ENCODE results near the gene ERG.

Gene ERG

DNA sequence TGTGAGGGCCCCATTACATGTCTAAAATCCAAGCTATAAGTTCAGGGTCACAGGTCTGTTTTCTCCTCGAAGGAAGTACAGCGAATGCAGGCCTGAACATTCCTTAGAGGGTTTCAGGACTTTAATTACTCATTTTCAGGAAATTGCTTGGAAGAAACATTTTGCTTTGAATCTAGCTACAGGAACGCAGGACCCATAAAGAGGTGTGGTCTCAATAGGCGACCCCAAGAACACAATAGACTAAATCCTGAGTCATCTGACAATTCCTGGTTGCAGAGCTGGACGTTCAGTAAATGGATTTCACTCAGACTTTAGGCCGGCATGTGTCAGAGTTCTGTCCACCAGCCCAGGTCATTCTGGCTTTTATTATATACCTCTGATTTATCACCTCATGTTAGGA is 1.0 kb upstream of the ERG start:
- no peak for DNase-seq (ENCODE audit: low read depth)

DNA sequence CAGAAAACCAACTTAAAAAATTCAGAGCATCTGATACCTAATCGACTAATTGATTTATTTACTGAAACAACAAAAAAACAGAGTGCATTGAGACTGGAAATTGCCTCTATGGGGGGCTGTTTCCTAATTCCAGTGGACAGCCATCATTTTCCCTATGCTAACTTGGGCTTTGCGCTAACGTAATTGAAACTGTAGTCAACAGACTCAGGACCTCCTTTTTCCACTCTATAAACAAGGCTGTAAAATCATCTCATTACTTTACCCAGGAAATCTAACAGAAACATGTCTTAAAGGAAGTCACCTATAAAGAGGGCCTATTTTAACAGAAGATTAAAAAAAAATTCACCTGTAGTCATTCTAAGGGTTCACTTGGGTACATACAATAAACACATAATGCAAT is 2.1 kb downstream of the ERG start:
- DNase-seq (ENCODE audit: low read depth), result no peak

DNA sequence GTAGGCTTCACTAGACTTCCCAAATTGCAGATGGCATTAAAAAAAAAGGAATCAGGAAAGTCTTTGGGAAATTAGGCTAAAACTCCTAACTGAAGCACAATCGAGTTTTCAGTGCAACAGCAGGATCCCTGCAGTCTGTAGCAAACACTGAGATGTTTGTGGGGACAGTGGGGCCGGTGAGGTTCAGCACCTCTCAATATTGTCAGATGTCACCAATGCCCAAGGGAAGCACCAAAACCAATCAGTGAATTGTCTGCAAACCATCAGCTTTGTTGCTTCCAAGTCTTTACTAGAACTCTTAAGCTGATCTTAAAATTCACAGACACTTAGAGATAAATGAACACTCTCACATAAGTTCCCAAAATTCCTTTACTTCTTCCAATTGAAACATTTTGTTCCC is 2.6 kb downstream of the ERG start:
- DNase-seq (ENCODE audit: low read depth), result no peak

DNA sequence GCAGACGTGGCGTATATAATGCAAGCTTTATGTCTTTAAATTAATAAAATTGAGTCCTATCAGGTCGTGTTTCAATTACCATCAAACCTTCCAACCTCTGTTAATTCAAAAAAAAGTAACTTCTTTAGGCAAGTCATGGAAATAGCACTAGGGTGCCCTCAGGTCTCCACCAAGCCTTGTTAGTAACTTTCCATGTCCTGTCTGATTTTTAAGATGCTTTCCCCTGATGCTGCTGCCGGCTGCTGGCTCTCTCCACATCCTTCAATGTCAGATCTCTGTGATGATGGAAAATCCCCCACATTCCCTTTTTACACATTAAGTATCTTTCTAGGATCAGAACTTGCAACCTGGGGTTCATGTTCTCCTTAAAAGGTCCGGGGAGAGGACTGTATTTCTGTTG is 3.0 kb downstream of the ERG start:
- DNase-seq (ENCODE audit: low read depth), result no peak

DNA sequence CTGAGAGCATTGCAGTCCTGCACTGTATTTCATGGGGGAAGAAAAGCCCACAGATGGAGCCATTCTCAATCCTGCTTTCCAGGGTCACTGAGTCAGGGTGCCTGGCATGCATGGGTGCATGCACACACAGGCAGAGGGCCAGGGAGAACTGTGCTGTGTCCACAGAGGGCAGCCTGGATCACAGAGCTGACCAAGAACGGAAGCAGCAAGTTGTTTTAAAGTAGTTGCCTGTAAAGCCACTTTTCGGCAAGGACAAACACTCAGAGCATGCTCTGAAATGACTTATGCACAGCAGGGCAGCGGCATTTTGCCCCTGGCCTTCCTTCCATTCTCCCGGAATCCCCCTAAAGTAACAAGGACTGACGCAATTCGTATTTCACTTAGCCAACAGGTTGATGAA is 3.6 kb downstream of the ERG start:
- no peak for DNase-seq (ENCODE audit: low read depth)

DNA sequence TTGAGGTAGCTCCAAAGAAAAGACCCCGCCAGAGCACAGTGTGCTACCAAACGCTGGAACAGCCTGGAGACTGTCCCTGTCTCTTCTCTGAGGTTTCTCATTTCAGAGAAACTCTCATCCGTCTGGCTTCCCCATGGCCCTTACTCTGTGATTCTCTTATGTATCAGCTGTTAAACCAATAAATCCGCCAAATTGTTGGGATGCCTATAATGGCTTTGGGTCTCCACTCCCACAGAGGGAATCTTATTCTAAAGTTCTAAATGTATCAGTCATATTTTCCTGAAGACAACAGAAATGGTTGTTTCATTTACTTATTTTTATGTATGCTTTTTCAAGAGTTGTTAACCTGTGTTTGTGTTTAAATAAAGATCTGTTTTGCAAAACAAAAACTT is 4.0 kb downstream of the ERG start:
- no peak for DNase-seq (ENCODE audit: low read depth)

DNA sequence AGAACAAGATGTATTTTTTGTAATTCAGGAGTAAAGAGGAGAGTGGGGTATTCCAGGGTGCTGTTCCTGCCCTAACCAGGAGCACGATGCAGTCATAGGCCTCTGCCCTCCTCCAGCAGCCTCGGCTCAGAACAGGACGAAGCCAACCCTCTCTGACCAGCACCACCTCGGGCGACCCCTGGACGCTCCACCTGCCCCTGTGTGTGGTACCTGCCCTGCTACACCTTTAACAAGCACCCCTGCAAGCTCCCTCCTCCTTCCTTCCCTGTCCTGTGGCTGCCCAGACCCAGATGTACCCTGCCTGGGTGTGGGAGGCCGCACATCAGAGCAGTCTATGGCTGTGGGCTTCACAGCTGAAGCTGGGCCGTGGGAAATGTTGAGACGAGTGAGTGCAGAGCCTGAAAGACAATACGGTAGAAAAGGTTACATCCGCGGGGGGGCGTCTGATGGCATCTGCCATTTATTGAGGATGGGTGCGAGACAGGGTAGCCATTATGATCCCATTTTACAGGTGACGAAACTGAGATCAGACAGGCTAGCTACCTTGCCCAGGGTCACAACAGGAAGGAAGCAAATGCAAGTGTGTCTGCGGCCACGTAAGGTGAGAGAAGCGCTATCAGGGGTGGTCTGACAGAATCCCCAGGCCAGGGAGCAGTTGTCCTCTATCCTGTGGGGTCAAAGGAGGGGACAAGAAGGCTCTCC is 4.6 kb downstream of the ERG start:
- DNase-seq (ENCODE audit: low read depth), result no peak

DNA sequence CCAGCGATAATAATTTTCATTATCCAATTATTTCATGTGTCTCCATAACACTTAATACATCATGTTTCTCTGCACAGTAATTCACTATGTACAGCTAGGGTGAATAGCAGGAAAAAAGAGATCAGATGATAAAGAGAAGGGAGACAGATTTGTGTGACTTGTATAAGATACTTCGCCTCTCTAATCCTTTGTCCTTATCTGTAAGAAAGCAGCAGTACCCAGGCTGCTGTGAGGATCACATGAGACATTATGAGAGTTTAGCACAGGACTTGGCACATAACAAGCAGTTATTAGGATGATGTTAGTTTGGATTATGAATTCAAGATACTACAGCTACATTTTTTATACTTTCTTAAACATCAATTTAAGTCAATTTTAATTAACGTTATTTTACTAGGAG is 6.3 kb downstream of the ERG start:
- DNase-seq (ENCODE audit: low read depth), result no peak

DNA sequence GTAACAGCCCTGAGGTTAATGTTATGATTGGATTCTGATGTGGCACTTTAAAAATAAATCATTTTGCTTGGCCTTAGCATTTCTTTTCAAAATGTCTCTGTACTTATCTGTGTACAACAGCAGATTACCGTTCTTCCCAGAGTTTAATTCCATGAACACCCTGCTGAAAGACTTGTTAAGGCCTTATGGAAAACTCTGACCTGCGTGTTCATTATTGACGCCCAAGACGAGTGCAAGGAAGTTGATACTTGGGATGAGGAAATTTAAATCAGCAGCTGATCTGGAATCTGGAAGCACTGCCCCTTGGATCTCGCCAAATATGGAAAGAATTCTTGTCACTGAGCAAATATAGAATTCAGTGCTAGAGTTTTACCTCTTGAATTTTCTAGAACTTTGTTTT is 6.7 kb downstream of the ERG start:
- no peak for DNase-seq (ENCODE audit: low read depth)

DNA sequence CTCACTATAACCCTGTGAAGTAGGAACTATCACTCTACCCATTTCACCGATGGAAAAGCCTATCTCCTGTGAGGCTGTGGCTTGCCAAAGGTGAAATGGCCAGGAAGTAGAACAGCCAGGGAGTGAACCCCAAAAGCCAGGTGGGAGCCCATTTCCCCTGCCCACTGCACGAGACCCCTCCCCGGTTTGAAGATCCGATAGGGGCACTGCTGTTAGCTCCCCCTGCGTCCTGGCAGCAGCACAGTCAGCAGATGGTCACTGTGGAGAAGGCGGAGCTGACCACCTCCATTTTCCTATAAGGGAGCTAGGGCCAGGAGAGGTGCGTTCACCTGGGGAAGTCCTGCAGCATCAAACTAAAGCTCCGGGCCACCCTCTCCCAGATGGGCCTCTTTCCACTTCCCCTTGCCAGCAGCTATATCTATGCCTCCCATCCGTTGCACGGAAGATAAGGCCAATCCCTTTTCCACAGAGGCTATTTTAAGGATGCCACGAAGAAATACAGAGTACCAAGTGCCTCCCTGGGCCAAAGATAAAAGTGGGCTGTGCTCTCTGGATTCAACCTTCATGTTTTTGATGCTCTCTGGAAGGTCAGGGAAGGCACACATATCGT is 7.8 kb downstream of the ERG start:
- no peak for DNase-seq (ENCODE audit: low read depth)

DNA sequence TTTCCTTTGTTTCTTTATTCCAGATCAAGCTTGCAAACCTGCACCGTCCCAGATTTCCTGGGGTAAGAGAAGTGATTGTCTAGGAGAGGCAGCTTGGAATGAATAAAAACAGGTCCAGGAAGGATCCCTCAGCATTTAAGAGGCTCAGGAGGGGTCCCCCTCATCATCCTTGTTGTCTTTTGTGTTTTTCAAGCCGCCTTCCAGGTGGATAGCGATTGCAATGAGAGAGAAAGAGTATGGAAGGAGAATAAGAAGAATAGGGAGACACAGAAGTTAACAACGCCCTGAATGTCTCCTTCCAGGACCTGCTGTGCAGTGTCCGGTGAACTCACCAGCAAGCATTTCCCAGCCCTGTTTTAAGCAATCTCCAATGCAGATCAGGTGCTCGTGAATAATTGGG is 8.5 kb downstream of the ERG start:
- no peak for DNase-seq (ENCODE audit: low read depth)

DNA sequence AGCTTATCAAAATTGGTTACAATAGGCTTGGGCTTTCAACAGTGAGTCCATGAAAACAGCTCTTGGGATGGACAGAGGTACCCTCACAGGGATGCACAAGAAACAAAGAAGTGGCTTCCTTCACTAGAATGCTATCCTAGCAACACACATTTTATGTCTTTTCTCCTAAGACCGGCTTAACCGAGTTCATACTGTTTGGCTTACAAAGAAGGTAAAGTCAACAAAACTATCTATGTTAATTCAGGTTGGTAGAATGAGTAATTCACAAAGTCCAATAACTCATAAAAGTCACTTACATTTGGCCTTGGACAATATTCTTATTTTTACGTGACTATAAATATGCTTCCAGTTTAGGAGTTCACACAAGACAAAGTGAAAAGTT is 9.0 kb downstream of the ERG start:
- no peak for DNase-seq (ENCODE audit: low read depth)

DNA sequence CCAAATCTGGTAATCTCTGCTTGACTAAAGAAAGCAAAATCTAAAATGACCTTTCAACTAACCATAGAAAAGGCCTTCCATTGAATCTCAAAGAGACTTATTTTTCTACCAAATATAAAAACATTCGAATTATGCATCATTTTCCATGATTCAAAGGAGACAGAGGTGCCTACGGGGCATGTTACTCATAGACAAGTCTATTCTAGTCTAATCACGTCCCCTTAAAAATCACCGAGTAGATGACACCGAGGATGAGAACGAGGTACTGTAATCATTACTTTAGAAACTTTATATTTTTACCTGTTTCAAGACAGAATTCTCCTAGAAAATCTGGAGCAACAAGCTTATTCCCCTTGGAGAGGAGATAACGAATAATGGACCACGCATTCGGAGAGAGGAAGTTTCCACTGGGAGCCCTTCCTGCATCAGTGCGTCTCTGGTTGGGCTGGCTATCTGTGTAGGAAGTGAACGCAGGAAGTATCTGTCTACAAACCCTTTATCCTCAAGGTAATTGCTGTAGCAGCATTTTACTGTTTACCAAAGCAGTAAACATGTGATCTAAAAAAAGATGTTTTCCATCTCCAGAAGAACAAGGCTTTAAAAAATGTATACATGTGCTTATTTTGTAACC is 9.5 kb downstream of the ERG start:
- DNase-seq (ENCODE audit: low read depth), result no peak

DNA sequence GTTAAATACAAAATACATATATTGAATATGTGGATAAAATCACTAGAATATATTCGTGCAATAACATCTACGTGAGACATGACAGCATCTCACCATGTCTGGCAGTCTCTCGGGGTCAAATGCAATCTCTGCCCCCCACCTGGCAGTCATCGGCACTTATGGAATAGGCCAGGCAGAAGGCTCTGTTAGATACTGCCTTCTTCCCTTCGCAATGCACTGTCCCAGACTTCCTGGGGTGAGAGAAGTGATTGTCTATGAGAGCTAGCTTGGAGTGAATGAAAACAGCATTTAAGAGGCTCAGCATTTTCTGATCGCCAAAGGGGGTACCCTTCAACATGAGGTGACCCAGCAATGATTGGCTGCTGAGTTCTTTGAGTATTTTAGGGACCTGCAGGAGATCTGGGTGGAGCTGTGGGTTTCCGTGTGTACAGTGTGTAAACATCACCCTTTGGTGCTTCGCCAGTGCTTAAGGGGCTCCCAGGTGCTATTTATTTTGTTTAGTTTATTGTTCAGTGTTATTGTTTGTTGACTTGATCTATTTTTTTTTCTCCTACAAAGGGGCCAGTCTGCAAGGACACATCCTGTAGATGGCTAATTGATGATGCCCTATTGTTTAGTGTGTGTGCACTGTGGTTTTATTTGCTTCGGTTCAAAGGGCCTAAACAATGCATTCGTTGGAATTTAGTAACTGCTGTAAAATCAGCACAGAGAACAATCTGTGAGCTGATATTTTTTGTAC is 10.2 kb downstream of the ERG start:
- no peak for DNase-seq (ENCODE audit: low read depth)

DNA sequence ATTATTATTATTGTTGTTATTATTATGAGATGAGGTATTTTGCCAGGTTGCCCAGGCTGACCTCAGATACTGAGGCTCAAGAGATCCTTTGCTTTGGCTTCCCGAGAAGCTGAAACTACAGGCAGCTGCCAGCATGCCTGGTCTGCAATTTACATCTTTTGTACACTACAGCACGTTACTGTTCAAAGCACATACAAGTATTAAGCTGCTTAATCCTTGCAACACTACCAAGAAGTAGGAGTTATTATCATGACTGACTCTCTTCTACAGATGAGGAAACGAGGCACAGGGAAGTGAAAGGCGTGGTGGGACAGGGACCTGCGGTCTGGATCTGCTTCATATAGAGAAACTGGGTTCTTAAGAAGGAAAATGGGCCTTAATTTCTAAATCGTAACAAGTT is 11.6 kb downstream of the ERG start:
- DNase-seq (ENCODE audit: low read depth), result no peak

DNA sequence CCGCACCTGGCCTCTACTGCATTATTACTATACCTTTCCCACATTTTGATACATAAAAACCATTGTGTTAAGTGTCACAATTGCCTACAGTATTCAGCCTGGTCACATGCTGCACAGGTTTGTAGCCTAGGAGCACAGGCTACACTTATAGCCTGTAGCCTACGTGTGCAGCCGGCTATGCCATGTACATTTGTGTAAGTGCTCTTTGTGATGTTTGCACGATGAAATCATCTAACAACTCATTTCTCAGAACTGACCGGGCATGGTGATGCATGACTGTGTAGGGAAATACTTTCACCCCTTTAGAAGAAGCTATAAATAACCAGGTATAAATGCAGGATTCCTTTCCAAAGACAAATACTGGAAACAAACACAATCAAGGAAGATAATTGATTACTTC is 12.1 kb downstream of the ERG start:
- no peak for DNase-seq (ENCODE audit: low read depth)

DNA sequence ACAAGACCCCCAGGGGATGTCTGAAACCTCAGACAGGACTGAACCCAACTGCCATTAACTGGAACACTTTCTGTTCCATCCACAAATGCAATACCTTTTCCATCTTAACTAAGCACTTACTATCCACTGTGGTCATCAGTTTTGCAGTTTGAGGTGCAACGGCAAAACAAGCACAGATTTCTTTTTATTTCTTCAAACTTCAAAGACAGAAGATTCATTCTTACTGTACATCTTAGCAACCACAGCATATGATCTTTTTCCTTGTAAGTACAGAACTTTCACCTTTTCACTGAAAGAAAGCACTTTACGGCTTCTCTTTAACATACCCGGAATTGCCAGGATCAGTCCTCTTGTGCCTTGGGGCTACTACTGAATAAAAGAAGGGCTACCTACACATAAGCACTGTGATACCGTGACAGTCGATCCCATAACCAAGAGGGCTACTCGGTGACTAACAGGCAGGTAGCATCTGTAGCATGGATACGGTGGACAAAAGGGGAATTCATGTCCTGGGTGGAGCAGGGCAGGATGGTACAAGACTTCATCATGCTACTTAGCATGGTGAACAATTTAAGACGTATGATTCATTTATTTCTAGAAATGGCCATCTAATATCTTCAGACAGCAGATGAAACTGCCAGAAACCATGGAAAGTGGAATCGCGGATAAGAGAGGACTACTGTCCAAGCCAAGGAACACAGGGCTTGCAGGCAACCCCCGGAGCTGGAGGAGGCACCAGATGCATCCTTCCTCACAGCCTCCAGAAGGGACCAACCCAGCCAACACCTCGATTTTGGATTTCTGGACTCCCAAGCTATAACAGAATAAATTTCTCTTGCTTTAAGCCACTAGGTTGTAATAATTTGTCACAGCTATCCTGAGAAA is 18.4 kb downstream of the ERG start:
- no peak for DNase-seq (ENCODE audit: low read depth)

DNA sequence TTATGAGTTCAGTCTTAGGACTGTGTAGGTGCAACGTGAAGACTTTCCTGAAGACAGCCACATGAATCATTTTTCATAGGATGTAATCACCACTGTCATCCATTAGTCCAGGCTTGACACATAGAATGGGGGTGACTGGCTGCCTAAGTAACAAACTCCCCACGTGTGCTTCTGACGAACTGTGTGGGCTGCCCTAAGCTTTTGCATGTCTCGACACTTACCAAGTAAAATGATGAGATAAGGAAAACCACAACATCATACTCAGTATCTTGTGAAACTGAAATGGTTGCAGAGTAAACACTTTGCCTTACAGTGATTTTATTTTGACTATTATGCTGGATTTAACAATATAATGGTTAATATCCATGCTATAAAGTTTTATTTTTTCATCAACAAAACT is 19.5 kb downstream of the ERG start:
- no peak for DNase-seq (ENCODE audit: low read depth)

DNA sequence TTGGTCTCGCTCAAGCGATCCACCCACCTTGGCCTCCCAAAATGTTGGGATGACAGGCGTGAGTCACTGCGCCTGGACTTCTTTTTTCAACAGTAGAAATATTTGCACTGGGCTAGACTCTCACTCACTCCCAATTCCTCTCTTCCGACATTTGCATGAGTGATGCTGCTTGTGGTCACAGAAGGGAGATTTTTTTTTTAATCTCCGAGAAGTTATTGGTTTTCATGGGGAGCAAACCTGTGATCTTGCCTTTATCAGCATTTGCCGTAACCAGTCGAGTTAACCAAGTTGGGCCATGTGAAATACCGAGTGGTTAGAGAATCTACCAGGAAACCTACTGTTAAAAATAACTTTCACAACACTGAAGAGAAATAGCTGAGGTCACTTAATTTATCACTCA is 21.1 kb downstream of the ERG start:
- no peak for DNase-seq (ENCODE audit: low read depth)

DNA sequence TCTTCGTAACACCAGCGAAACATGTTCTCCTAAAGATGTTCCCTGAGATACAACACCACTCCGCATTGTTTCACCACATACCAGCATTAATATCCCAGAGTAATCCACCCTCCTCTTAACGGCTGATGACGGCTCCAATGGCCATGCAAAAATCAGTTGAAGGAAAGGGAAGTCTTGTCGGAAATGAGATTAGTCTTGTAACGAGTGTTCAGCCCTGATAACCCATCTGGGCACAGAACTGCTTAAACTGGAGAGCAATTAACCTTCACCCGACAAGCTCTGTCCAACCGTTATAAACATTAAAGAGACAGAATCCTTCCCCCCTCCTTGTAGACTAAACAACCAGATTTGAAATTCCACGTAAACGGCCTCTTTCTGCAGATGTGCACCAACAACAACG is 21.9 kb downstream of the ERG start:
- DNase-seq (ENCODE audit: low read depth), result no peak

DNA sequence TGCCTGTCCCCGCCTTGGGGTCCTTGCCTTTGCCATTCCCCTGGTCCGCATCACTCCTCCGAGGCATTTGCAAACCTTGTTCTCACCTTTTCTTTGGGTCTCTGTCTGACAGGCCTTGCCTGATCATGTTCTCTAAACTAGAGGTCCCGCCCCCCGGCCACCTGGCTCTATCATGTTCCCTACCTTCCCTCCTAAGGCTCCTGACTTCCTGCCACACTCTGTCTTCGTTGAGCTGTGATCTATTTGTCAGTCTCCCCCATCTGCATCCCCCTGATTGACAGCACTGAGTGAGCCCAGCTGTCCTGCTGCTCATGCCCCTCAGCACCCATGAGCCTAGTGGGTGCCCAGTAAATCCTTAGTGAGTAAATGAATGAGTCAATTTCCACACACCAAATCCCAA is 22.8 kb downstream of the ERG start:
- no peak for DNase-seq (ENCODE audit: low read depth)

DNA sequence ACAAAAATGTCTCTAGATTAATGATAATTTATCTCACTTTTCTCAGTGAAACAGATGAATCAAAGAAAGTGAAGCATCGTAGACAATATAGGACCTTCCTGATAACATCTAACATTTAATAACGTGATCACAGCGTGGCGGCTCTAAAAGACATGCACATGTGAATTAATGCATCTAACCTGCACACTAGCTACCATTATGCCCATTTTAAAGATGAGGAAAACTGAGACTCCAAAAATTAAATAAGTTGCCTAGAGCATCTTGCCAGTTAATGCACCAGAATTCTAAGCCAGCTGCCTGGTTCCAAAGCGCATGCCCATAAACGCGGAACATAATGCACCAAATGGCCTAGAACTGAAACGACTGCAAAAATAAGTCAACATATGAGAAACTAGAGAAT is 23.5 kb downstream of the ERG start:
- DNase-seq (ENCODE audit: low read depth), result no peak
